Germinal center (tissue), 1 donor: ENCODE measurements around the gene RPS19.
"Not testable (repeated sequence)": the region's sequence is repeated elsewhere in the genome, so short reads cannot be mapped to it uniquely, and the experiment has no call there.

ENCODE experiments used
- DNase-seq: peaks from one replicate; pipeline ENCODE4 v3.0.0; 2012; ENCODE audit warnings: mixed read lengths, low spot score

The RPS19 gene

GRCh38 chr19:41901707-41902360 lies 41.8 kb downstream of the RPS19 start:
- no peak for DNase-seq

- no peak for DNase-seq
Observed at GRCh38 chr19:41902594-41902993, 42.5 kb downstream of the RPS19 start.

GRCh38 chr19:41903193-41903953 lies 43.3 kb downstream of the RPS19 start:
- DNase-seq = no peak

GRCh38 chr19:41904118-41904870 lies 44.2 kb downstream of the RPS19 start:
- no peak for DNase-seq

- no peak for DNase-seq
Observed at GRCh38 chr19:41905273-41906002, 45.4 kb downstream of the RPS19 start.

- DNase-seq = no peak
Observed at GRCh38 chr19:41906271-41906670, 46.2 kb downstream of the RPS19 start.

GRCh38 chr19:41906916-41907680 lies 47.0 kb downstream of the RPS19 start:
- no peak for DNase-seq

GRCh38 chr19:41907994-41908615 lies 48.0 kb downstream of the RPS19 start:
- DNase-seq = no peak

- no peak for DNase-seq
Observed at GRCh38 chr19:41908724-41909464, 48.8 kb downstream of the RPS19 start.

GRCh38 chr19:41909706-41910105 lies 49.7 kb downstream of the RPS19 start:
- DNase-seq = no peak

GRCh38 chr19:41910240-41910991 lies 50.4 kb downstream of the RPS19 start:
- no peak for DNase-seq

GRCh38 chr19:41910992-41911888 lies 51.2 kb downstream of the RPS19 start:
- DNase-seq = no peak

- no peak for DNase-seq
Observed at GRCh38 chr19:41911889-41912731, 52.1 kb downstream of the RPS19 start.

GRCh38 chr19:41912899-41913537 lies 53.0 kb downstream of the RPS19 start:
- DNase-seq = no peak

- DNase-seq = no peak
Observed at GRCh38 chr19:41913538-41914423, 53.7 kb downstream of the RPS19 start.

- not testable (repeated sequence) for DNase-seq
Observed at GRCh38 chr19:41914424-41914834, 54.4 kb downstream of the RPS19 start.
